GM20431 (cell line): ENCODE measurements around the gene NTRK3.

Experiments used
- in situ Hi-C: fragments of 300-500 bp; cut with MseI, MboI; formaldehyde crosslinking; loops from one replicate; pipeline ENCODE4 v1.15.0; 2020; ENCODE audit warnings: low sequenced_read_pairs; ENCODE audit not compliant: unreplicated experiment

Gene NTRK3

DNA sequence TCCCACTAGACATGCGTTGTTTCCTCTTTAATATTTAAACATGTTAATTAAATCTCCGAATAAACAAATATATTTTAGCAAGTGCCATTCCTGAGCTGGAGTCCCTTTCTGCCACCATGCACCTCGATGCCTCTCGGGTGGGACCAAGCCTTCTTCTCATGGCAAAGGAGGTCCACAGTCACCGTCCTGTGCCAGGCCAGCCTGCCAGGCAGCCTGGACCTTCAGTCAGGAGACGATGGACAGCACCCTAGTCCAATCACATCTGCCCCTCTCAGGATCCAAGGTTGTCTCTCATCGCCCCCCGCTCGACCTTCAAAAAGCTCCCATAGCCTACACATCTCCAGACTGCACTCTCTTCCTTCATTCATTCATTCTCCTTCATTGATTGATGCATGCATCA, 22.6 kb downstream of the NTRK3 start:
- in situ Hi-C loops: no loop called here

DNA sequence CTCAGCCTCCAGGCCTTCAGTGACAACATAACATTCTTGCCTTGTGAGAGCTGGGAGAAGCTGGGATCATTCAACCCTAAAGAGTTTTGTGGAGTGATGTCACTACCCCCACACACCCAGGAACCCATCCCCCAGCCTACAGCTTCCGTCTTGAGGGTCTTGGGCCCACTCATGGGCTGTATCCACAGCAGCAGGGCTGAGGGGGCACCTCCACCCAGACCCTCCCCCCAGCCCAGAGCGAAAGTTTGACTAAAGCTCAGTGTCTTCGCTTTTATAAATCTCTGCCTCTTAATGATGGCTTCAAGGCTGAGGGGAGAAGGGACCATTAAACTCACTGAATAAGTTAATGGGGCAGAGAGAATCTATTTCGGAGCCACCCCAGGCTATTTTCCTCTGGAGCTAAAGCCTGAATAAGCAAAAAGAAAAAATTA, 23.8 kb downstream of the NTRK3 start:
- in situ Hi-C loops: no loop called here

DNA sequence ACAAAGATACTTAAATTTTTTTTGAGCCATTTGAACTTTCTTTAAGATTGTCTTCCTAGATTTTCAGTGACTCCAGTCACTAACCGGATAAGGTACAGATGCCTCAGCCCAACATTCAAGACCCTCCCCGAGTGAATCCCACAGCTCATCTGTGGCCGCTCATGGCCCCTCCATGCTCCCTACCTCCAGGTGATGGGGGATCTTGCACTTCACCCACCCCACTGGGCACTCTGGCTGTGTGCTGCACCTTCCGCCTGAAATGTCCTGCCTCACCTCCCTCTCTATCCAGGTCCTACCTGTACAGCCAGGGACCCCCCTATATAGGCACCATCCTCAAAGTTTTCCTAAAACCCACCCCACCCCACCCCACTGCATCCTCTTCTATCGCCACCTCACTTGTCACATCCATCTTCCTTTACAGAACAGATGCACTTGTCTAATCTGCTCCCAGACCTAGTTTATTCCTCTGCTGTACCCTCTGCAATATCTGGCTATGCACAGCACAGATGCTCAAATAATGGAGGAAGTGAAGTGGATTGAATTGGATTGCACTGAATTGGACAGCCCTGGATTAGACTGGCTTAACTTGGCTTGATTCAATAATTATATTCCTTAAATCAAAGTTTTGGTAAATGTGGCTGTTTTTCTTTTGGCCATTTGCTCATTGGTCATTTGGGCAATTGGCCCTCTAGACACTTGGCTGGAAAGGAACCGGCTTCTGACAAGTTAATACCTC, 24.5 kb downstream of the NTRK3 start:
- in situ Hi-C loops: no loop called here

DNA sequence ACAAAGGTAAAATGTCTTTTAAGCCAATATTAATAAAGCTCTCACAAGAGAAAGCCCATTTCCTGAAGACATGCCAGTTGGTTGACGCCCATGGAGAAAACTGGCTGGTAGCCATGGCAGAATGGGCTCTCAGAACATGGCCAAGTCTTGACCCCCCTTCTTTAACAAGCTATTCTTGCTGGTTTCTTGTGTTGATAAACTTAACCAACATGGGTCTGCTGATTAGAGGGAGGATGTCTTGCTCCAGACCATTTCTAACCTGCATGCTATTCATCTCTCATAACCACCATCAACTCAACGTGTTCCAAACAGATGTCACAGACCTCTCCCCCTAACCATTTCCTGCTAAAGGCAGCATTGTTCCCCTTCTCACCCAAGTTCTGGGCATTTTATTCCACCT, 25.7 kb downstream of the NTRK3 start:
- in situ Hi-C loops: no loop called here

DNA sequence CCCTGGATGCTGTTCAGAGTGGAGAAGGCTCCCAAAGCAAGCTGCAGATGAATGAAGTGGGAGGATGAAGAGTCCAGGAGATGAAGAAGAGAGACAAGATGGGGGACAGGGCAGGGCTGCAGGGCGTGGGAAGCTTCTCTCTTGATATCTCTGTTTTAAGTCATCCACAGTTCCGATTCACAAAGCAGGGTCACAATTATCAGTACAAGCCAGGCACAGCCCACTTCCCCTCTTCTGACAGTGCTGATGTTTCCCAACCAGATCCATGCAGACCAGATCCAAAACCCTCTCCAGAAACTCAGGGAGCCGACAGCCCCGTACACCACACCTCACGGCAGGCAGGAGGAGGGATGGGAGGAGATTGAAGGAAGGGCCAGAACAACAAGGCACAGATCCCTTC, 31.1 kb downstream of the NTRK3 start:
- in situ Hi-C loops: no loop called here

DNA sequence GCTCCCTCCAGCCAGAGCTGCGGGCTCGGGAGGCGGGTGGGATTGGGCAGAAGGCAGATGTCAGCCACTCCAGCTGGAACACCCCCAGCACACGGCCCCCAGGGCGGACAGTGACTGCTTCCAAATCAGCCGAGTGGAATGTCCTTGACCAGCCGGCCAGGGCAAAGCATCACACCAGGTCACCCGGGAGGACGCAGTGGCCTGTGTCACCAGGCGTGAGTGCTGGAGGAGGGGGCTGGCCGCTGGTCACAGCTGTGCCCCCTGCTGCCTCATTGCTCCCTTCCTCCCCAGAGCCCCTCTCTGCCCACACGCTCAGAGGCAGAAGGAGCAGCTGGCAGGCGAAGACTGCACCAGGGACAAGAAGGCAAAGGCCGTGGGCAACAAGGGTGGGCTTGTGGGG, 33.5 kb downstream of the NTRK3 start:
- in situ Hi-C loops: no loop called here

DNA sequence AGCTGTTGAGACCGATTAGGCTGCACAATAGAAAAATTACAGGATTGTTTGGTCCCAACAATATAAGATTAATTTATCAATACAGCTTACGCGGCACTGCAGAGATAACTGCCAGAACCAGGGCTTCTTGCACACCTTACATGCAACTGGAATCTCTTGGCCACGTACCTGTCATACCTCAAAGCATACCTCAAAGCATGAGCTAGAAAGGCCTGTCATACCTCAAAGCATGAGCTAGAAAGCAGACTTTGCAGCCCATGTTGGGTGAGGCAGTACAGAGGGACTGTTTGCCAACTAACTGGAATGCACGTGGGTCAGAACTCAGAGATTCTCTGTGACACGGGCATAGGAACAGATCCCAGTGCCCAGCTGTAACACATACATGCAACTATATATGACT, 34.7 kb downstream of the NTRK3 start:
- in situ Hi-C loops: no loop called here

DNA sequence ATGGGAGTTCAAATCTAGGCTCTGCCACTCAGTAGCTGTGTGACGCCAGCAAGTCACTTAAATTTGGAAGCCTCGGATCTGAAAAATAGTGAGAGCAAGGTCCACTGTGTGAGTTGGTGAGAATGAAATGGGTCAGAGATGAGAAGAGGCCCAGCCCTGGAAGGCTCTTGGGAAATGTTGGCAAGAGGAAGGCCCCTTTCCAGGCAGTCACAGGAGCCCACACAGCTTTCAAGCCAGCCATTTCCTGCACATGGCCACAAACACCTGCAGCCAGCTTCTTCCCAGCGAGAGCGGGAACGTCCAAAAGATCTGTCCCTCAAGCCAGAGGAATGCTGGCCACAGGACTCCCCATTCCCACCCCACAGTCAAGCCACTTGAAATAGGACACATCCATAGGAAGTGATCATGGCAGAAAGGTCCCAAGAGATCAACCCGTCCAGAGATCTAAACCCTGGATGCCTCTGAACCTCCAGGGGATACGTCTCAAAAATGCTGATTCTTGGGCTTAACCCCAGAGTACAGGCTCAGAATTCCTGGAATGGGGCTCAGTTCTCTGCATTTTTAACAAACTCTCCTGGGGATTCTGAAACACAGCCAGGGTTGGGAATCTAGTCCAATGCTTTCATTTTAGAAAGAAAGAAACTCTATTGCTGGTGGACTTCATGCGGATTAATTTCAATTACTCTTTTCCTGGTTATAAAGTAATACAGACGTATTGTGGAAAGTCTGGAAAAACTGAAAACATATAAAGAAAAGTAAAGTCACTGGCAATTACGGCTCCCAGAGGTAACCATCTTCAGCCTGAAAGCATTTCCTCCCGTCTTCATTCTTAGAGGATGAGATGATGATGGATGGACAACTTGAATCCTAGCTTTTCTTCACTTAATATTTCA, 35.9 kb downstream of the NTRK3 start:
- in situ Hi-C loops: no loop called here

DNA sequence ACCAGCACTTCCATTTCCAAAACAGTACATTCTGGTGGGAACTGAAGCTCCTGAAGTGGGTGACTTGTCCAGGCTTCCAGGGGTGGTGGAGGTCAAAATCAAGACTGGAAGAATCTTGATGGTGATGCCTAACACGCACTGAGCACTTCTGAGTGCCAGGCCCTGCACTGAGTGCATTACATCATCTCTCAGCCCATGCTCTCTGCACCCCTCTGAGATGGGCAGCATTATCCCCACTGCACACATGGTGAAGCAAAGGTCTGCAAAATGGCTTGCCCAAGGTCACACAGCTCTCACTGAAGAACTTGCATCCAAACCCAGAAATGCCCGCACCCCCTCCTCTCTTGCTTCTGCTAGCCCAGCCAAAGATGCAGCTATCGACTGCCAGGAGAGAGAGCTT, 36.9 kb downstream of the NTRK3 start:
- in situ Hi-C loops: no loop called here

DNA sequence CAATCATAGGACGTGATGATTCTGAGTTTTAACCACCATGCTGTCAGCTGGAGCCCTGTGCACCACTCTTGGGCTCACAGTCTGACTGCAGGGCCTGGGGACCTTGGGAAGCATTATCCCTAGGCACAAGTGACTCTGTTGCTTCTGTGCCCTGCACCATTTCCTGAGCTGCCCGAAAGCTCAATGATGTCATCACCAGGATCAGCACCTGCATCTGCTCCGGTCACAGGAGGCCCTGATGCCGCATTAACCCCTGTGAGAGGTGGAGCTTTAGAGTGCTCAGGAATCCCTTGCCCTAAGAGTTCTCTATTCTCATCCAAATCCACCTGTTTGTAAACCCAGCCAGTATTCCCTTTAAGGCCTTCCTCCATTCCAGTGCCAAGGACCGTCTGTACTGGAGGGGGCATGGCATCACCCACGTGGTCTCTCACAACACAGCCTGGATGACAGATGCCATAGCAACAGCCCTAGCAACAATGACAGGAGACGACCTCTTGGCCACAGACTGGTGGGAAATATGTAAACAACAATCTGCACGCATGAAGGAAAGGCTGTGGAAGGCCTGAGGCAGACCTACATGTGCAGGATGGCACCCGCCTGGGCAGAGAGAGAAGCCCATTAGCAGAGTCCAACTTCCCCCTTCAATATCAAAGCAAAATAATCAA, 37.9 kb downstream of the NTRK3 start:
- in situ Hi-C loops: no loop called here

DNA sequence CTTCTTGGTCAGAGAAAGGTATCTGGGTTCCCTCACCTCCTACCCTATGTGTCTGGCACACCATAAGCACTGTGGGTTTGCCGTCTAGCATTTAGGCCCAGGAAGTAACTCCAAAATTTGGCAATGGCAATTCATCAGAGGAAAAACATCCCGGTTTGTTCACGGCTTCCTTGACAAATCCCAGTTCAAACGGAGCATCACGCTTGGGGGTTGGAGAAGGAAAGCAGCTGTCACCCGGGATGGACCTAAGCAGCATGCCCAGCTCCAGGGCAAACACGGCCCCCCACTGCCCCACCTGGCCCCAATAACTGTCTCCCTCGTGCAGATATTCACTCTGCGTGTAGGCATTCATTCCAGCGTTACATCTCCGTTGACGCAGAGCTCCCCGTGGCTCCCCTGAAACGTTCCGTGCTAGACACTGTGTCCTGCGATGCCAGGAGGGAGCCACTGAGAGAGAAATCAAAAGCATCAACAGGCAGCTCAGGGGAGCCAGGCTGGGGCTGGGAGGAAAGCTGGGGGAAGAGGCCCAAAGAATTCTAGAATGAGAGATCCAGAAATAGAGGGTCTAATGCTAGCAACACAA, 41.4 kb downstream of the NTRK3 start:
- in situ Hi-C loops: no loop called here

DNA sequence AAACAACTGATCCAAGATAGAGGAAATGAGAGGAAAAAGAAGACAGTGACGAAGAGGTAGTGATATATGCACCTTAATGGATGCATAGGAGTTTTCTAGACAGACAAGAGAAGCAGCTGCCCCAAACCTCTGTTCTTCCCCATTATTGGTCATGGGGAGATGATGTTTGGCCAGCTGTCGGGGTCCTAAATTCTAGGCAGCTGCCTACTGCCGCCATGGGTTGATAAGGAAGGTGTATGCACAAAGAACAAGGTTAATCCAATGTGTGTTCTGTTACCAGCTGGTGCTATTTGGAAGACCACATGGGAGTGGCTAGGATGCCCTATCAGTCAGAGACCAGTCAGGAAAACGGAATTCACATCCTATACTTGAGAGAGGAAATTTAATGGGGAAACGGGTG, 47.4 kb downstream of the NTRK3 start:
- in situ Hi-C loops: no loop called here

DNA sequence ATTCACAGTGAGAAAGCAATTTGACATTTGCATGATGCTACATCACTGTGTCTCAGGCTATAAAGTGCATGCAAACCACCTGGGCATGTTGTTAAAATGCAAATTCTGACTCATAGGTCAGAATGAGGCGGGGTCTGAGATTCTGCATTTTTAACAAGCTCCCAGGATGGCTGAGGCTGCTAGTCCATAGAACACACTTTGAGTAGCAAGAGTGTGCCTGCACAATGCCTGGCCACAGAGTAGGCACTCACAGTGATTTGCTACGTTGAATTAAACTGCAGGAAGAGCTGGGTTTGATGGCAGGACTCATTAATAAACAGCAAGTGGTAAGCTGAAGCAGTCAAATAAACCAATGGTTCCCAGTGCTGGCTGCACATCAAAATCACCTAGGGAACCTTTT, 48.1 kb downstream of the NTRK3 start:
- in situ Hi-C loops: no loop called here

DNA sequence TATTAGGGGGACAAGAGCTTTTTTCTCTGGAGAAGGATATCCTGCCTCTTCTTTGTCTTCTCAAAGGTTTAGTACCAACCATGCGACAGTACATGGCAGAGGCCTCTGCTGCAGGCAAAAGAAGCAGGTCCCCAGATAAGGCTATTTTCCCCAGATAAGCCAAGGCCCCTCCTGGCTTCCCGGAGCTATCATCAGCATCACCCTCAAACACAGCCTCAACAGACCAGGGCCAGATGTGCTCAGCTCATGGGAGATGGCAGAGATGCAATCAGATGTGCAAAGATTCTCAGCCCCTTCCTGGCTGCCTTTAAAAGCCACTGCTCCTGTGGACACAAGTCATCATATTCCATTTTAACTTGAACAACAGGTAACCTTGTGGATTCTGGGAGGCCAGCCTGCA, 49.0 kb downstream of the NTRK3 start:
- in situ Hi-C loops: no loop called here

DNA sequence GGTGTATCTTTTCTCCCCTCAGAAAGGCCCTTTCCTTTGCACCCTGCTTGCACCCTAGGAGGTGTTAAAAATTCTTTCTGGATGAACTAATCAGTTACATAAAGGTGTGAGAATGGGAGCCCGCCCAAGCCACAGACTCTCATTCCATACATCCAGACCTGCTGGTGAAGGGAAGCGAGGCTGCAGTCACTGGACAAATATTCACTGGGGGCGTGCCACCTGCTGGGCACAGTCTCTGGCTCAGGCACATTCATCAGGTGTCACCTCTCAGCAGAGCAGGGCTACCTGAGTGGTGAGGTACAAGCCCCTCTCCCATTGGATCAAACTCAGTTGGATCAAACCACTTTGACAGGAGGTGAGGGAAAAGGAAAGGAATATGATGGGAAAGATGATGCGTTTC, 52.0 kb downstream of the NTRK3 start:
- in situ Hi-C loops: no loop called here

DNA sequence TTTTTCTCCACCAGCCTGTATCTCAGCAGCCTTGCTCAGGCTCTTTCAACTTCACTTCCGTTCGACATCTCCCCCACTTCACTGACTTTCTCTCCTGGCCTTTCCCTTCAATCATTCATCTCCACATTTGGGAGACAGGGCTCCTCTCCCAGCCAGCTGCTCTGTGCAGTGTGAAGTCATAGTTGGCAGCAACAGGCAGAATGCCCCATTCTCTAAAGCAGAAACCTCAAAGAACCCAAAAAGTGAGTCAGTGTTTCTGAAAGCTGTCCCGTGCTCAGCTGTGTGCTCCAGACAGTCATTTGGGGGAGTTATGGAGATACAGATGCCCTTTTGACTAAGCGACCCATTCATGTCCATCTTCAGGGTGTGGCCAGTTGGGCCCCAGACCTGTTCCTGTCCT, 54.3 kb downstream of the NTRK3 start:
- in situ Hi-C loops: no loop called here

DNA sequence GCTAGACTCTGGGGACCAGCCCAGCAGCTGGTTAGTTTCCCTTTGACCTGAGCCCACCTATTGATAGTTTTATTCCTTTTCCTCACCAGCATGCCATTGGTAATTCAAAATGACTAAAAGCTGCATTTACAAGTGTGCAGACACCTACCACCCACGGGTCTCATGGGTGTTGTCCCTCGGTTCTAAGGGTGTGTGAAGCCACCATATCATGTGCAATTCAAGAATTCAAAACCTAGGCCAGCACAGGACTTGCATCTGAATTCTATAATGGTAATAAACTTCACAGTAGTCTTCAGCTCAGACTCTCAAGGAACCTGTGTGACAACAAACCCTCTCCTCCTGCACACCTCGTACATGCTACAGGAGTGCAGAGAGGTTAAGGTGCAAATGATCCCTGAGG, 55.3 kb downstream of the NTRK3 start:
- in situ Hi-C loops: no loop called here

DNA sequence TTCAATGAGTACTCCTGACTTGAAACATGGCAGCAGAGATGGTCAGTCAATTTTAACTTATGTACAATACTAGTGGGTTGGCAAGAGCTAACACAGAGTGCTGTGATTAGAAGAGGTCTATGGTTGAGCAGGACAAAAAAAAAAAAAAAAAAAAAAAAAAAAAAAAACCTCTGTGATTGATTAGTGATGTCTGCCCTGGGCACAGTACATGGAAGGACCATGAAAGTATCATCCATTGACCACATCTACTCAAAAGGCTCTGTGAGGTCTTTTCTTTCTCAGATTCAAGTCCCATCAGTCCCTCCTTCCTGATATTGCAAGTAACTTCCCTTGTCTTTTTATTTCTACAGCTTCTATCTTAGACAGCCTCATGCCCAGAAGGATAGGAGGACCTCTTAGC, 59.6 kb downstream of the NTRK3 start:
- in situ Hi-C loops: no loop called here

DNA sequence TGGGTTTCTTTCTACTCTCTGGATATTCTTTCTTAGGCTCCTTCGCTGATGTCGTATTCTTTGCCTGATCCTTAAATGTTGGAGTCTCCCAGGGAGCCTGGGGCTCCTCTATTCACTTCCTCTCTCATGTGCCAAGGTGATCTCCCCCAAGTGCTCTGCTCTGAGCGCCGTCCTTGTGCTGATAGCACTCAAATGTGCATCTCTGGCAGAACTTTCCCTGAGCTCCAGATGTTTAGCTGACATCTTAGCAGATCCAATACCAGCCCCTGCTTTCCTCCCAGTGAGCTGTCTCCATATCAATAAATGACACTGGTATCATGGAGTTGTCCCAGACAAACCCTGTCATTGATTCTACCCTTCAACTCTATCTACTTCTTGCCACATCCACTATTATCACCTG, 62.4 kb downstream of the NTRK3 start:
- in situ Hi-C loops: no loop called here

DNA sequence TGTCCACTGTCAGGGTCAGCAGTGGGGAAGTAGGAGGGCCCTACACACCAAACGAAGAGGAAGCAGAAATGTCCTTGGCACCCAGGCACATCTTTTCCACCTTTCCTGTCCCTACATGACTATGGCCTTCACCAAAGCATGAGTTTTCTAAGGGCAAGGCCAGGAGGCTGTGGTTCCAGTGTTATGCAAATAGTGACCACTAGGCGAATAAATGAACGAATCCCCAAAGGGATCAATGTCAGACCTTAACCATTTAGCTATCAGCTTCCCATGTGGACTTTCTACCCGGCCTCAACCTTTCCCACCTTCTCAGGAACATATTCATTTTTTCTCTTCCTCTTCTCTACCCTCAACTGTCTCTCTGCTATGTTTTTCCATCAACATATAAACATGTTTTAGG, 63.1 kb downstream of the NTRK3 start:
- in situ Hi-C loops: no loop called here

DNA sequence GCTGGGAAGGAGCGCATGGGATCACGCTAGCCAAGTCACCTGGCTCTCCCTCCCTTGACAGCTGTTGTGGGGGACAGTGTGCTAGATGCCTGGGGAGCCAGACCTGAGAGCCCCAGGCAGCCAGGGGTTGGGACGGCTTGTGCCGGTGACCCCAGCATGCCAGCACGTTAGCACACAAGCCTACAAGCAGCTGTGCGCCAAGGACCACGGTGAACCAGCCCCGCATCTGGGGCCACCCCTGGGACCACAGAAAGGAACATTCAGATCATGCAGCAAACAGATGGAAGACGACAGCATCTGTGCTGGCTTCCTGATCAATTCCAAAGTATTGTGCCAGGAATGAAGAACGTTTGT, 64.8 kb downstream of the NTRK3 start:
- in situ Hi-C loops: no loop called here
